HL-60 (cell line): ENCODE data around the gene STXBP5.

ENCODE experiments used
- DNase-seq, 2 experiments: peaks; one replicate each; pipeline ENCODE4 v3.0.0-alpha.2; 2010 to 2020; ENCODE audit warnings: low read depth in 1 of 2, low spot score in 1 of 2
- H3K27ac ChIP-seq: fragments of 250-450 bp; sonication (Bioruptor Pico); replicated peaks from 2 replicates; pipeline ENCODE4 v1.5.1; 2020; ENCODE audit warnings: mild to moderate bottlenecking, moderate library complexity
- H3K27me3 ChIP-seq: fragments of 250-450 bp; sonication (Bioruptor Pico); 2 replicates; pipeline ENCODE4 v1.5.1; 2021; ENCODE audit warnings: mild to moderate bottlenecking, moderate library complexity; ENCODE audit not compliant: insufficient read depth, poor library complexity, severe bottlenecking
- H3K4me3 ChIP-seq: replicated peaks from 2 replicates; pipeline ENCODE4 v1.5.1; 2011; ENCODE audit warnings: mild to moderate bottlenecking, control low read depth, low read length; ENCODE audit not compliant: insufficient read depth
- GABPA ChIP-seq: IDR thresholded peaks from 2 replicates; pipeline ENCODE4 v1.6.1; 2012; ENCODE audit warnings: low read depth
- POLR2AphosphoS5 ChIP-seq: IDR thresholded peaks from 2 replicates; pipeline ENCODE4 v1.6.1; 2012; ENCODE audit warnings: low read depth
- REST ChIP-seq: IDR thresholded peaks from 2 replicates; pipeline ENCODE4 v1.6.1; 2012; ENCODE audit warnings: low read depth; ENCODE audit not compliant: insufficient replicate concordance
- SPI1 ChIP-seq: IDR thresholded peaks from 2 replicates; pipeline ENCODE4 v1.6.1; 2012; ENCODE audit warnings: low read depth, mild to moderate bottlenecking, borderline replicate concordance
- TF ChIP-seq, protein P1 (sequence below): IDR thresholded peaks from one replicate; pipeline ENCODE4 v1.5.1; 2011; ENCODE audit warnings: low read length, control low read depth, inconsistent platforms; ENCODE audit not compliant: insufficient read depth

STXBP5 gene

DNA sequence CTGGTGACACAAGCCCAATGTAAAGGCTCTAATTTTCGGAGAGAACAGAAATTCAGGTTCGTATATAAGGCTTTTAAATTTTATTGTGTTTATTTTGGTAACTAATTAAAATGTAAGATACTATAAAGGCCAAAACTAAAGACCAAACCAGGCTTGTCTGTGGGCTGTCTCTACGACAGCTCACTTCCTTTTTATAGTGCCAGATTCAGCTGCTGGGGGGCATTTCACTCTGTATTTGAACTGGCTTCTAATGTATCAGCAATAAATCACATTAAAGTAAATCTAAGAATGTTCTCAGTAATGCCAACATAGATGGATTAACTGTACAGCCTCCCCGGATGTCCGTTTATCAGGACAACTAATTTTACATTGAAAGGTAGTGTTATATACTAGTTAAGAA, 31.1 kb upstream of the STXBP5 start:
- no peak overlapping the region for H3K27ac ChIP-seq
- DNase-seq = no peak
- no peak for TF ChIP-seq REST
- peak; percentile 35; the same call in 1 of the 2 replicates for TF ChIP-seq SPI1
- no peak overlapping the region for H3K4me3 ChIP-seq
- H3K27me3 ChIP-seq = no peaks in the 10 kb centered on the region

DNA sequence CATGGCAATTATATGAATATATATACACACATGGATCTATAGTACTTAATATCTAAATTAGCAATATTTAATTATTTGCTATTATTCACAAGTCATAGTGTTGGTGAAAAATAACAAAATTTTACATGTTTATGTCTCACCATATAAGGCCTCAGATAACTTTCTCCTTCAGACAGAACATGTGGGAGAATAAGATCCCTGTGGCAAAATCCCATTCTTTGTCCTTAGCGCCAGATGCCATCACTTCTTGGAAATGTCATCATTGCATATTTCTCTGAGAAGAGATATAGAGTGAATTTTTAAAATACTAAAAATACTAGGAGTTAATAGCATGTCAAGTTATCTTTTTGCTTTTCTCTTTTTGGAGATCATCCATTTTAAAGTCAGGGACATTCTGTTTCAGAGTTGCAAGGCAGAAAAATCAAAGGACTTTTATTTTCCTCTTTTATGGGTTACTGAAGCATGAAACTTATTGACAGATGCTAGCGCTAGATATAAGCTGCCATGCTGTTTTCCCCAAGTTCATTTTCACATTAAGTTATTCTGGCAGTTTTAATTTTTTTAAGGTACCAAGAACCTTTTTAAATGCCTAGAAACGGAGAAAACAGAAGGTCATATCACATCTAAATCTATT, 30.4 kb upstream of the STXBP5 start:
- no peak for DNase-seq
- no peak overlapping the region for H3K27ac ChIP-seq

DNA sequence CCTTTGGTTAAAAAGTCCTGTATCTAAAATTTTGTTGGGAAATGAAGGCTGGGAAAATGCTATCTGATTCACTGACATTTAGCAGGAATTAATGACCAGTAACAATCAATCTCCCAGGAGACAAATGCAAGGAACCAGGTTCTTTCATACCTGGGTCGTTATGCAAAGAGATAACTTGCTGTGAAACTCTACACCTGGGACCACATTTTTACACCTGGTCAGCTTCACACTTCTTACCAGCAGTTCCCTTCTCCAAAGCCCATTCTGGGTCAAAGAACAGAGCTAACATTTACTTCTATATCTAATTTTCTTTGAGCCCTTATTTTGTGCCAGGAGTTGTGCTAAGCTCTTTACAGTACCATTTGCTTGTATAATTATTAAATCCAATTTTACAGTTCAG, 27.4 kb upstream of the STXBP5 start:
- no peak overlapping the region for H3K27ac ChIP-seq
- no peak overlapping the region for H3K4me3 ChIP-seq
- TF ChIP-seq SPI1 = no peak
- TF ChIP-seq REST = no peak
- TF ChIP-seq, protein P1, sequence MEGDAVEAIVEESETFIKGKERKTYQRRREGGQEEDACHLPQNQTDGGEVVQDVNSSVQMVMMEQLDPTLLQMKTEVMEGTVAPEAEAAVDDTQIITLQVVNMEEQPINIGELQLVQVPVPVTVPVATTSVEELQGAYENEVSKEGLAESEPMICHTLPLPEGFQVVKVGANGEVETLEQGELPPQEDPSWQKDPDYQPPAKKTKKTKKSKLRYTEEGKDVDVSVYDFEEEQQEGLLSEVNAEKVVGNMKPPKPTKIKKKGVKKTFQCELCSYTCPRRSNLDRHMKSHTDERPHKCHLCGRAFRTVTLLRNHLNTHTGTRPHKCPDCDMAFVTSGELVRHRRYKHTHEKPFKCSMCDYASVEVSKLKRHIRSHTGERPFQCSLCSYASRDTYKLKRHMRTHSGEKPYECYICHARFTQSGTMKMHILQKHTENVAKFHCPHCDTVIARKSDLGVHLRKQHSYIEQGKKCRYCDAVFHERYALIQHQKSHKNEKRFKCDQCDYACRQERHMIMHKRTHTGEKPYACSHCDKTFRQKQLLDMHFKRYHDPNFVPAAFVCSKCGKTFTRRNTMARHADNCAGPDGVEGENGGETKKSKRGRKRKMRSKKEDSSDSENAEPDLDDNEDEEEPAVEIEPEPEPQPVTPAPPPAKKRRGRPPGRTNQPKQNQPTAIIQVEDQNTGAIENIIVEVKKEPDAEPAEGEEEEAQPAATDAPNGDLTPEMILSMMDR = no peak
- TF ChIP-seq GABPA = no peak
- no peak for TF ChIP-seq POLR2AphosphoS5
- DNase-seq = no peak
- no peaks in the 10 kb centered on the region for H3K27me3 ChIP-seq

More for the DNA sequence above, 30.4 kb upstream of the STXBP5 start:
- Histone ChIP-seq H3K27me3 (no peaks in the 10 kb centered on the region), H3K4me3 (no peak overlapping the region)
- TF ChIP-seq SPI1 = no peak
- TF ChIP-seq REST = no peak
- no peak for TF ChIP-seq GABPA
- TF ChIP-seq POLR2AphosphoS5 = no peak
- TF ChIP-seq, protein P1 = no peak

DNA sequence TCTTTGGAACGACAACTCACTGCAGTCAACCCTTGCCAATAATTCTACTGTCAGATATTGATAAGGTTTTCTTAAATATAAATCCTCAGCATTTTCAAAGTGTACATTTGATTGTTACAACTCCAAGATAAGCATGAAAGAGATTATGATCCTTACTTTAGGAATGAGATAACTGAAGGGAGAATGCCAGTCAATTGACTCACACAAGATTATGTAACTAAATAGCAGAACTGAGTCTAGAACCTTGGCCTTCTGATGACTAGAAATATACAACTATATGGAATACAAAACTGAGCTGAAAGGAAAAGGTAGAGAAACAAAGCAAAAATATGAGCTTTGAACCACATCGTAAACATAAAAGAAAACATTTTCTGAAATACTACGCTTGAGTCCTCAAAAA, 26.9 kb upstream of the STXBP5 start:
- no peak overlapping the region for H3K4me3 ChIP-seq
- H3K27ac ChIP-seq = no peak overlapping the region
- no peak for TF ChIP-seq REST
- TF ChIP-seq POLR2AphosphoS5 = no peak
- no peak for TF ChIP-seq SPI1
- TF ChIP-seq, protein P1 = no peak
- DNase-seq = no peak
- H3K27me3 ChIP-seq = no peaks in the 10 kb centered on the region
